A673 (cell line): Measurements from ENCODE around the gene LINC00237. TPM values are rescaled to one million over a fixed set of nuclear protein-coding genes. Genes with fewer than 3 reads are reported as not detected.

Experiments
- Bru-seq: library from RNA; stranded (reverse); fragments of 400-500 nt; gene quantifications from one replicate; lab custom pipeline; 2021; lab: Mats Ljungman, UMichigan
- BruChase-seq, 2 experiments: library from RNA; stranded (reverse); fragments of 400-500 nt; gene quantifications; one replicate each; lab custom pipeline; 2021; lab: Mats Ljungman, UMichigan
- BruUV-seq: library from RNA; stranded (reverse); fragments of 400-500 nt; replicated peaks from 2 replicates; lab custom pipeline; 2021; lab: Mats Ljungman, UMichigan
- CTCF ChIA-PET: fragments of 300-600 bp; sonication (Branson Sonifier 250); formaldehyde crosslinking; loops from one replicate; lab custom pipeline; 2022; ENCODE audit warnings: antibody characterized with exemption; lab: Charles Lee
- POLR2A ChIA-PET: fragments of 300-600 bp; sonication (Branson Sonifier 250); formaldehyde crosslinking; loops from one replicate; lab custom pipeline; 2022; ENCODE audit warnings: antibody characterized with exemption; ENCODE audit not compliant: low non-redundant PET; lab: Charles Lee
- DNase-seq: peaks from one replicate; pipeline ENCODE4 v3.0.0-alpha.2; 2015; ENCODE audit warnings: low spot score
- H3K27ac ChIP-seq: fragments of 200-600 bp; sonication (generic); 2 replicates; pipeline ENCODE4 v1.5.1; 2016; ENCODE audit warnings: mixed run types, low read depth, mild to moderate bottlenecking, mixed read lengths, antibody characterized with exemption, low read length; ENCODE audit not compliant: poor library complexity, severe bottlenecking
- H3K27me3 ChIP-seq: fragments of 200-600 bp; sonication (generic); replicated peaks from 2 replicates; pipeline ENCODE4 v1.6.1; 2017; ENCODE audit warnings: mixed run types, low read depth, mild to moderate bottlenecking, mixed read lengths, antibody characterized with exemption, low read length; ENCODE audit not compliant: insufficient read depth, poor library complexity
- H3K36me3 ChIP-seq: fragments of 200-600 bp; sonication (generic); 2 replicates; pipeline ENCODE4 v1.6.1; 2016; ENCODE audit warnings: mixed run types, mild to moderate bottlenecking, mixed read lengths, antibody characterized with exemption, low read length; ENCODE audit not compliant: insufficient read depth, poor library complexity, severe bottlenecking
- H3K4me1 ChIP-seq: fragments of 200-600 bp; sonication (generic); 2 replicates; pipeline ENCODE4 v1.6.1; 2017; ENCODE audit warnings: mixed run types, mild to moderate bottlenecking, mixed read lengths, antibody characterized with exemption, low read length; ENCODE audit not compliant: insufficient read depth, poor library complexity, severe bottlenecking
- H3K4me3 ChIP-seq: fragments of 200-600 bp; sonication (generic); 2 replicates; pipeline ENCODE4 v1.5.1; 2016; ENCODE audit warnings: low read depth, mixed run types, mild to moderate bottlenecking, mixed read lengths, low read length; ENCODE audit not compliant: poor library complexity, severe bottlenecking
- H3K9me3 ChIP-seq: fragments of 200-600 bp; sonication (generic); 2 replicates; pipeline ENCODE4 v1.6.1; 2016; ENCODE audit warnings: mixed run types, low read depth, mild to moderate bottlenecking, mixed read lengths, antibody characterized with exemption, low read length; ENCODE audit not compliant: poor library complexity, severe bottlenecking
- EZH2 ChIP-seq: fragments of 200-600 bp; sonication (generic); IDR thresholded peaks from 2 replicates; pipeline ENCODE4 v1.6.1; 2017; ENCODE audit warnings: borderline replicate concordance, low read depth, mild to moderate bottlenecking, mixed read lengths, antibody characterized with exemption, low read length; ENCODE audit not compliant: poor library complexity, severe bottlenecking
- intact Hi-C: fragments of 100-400 bp; cut with micrococcal nuclease; formaldehyde crosslinking; loops from one replicate; pipeline ENCODE4 v1.10.0; 2022; ENCODE audit not compliant: unreplicated experiment
- long read RNA-seq: library from polyadenylated mRNA; stranded (forward); transcript quantifications from one replicate; pipeline ENCODE4 v2.0.0, GENCODE V29; 2022
- total RNA-seq: library from RNA; stranded (reverse); gene quantifications from 2 replicates; pipeline ENCODE4 v1.2.3, GENCODE V29; 2021
- TF ChIP-seq, protein P1 (sequence below): fragments of 300-800, 200-600 bp; sonication (generic); conservative IDR thresholded peaks from 2 replicates; pipeline ENCODE4 v1.5.1; 2017; ENCODE audit warnings: low read depth, mild to moderate bottlenecking, antibody characterized with exemption, low read length, moderate library complexity, mixed read lengths

Gene LINC00237
- total RNA-seq (not detected in 2 replicates), Bru-seq, nascent RNA (percentile 11 among the genes with signal in this experiment), BruChase-seq, experiment 1, labeled RNA remaining after a 2-hour chase (not detected), BruChase-seq, experiment 2, labeled RNA remaining after a 6-hour chase (not detected)
- long read RNA-seq = 0 reads

DNA sequence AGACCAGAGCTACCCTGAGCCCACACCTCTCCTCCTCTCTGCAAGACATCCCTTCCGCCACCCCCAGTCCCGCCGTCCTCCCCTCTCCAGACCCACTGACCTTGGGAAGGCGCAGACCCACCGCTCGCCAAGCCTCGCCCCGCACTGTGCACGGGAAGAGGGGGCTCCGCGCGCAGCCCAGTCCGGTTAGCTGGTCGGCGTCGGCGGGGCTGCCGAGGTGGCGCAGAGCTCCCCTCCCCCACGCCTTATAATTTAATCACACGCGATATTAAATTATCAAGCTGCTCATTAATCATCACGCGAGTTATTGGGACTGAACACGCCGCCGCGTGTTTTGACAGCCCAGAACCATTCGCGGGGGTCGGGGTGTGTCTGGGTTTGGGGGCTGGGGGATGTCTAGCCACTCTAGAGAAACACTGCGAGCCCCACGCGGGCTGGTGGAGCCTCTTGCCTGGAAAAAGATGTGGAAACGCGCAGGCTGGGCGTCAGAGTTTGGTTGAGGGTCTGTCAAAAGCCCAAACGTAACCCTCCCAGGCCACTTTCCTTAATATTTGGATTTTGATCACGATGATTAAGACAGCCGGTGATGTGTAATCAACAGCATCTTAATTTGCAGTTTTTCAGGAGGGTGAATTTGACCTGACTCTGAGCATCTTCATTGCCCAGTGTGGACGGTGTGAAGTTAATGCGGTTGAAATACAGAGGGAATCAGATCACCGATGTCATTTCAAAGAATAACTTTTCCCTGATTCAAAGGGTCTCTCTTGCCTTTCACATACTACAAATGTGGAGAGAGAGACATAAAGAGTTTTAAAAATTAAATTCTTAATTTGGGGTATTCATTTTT, at the start of gene LINC00237:
TSS of gene LINC00237 (minus strand) at position 188 of the 847 bp plus-strand sequence.
- Histone ChIP-seq H3K27ac (no peak within 1 kb of the TSS), H3K9me3 (no peaks in the 10 kb centered on the region), H3K36me3 (no peaks in the 10 kb centered on the region), H3K4me1 (peaks cover 24% of the 10 kb centered on the region), H3K27me3 (peaks cover 99% of the 10 kb centered on the region), H3K4me3 (peak within 1 kb of the TSS; percentile 23)
- TF ChIP-seq EZH2 = peak; percentile 49
- TF ChIP-seq, protein P1, sequence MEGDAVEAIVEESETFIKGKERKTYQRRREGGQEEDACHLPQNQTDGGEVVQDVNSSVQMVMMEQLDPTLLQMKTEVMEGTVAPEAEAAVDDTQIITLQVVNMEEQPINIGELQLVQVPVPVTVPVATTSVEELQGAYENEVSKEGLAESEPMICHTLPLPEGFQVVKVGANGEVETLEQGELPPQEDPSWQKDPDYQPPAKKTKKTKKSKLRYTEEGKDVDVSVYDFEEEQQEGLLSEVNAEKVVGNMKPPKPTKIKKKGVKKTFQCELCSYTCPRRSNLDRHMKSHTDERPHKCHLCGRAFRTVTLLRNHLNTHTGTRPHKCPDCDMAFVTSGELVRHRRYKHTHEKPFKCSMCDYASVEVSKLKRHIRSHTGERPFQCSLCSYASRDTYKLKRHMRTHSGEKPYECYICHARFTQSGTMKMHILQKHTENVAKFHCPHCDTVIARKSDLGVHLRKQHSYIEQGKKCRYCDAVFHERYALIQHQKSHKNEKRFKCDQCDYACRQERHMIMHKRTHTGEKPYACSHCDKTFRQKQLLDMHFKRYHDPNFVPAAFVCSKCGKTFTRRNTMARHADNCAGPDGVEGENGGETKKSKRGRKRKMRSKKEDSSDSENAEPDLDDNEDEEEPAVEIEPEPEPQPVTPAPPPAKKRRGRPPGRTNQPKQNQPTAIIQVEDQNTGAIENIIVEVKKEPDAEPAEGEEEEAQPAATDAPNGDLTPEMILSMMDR = no peak
- no TSS peak for BruUV-seq
- CTCF ChIA-PET = no interaction called here
- intact Hi-C loops = no loop called here
- DNase-seq = no peak
- POLR2A ChIA-PET = no interaction called here

DNA sequence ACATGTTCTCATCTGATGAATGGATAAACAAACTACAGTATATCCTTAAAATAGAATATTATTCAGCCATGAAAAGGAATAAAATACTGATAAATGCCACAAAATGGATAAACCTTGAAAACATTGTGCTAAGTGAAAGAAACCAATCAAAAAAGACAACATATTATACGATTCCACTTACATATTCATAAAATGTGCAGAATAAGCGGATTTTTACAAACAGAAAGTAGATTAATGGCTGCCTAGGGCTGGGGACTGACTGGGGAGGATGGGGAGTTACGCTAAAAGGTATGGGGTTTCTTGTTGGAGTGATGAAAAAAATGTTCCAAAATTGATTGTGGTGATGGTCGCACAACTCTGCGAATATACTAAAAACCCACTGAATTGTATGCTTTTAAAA, 49.1 kb upstream of the LINC00237 start:
- H3K9me3 ChIP-seq = no peaks in the 10 kb centered on the region
- POLR2A ChIA-PET = interaction anchor here (0.6 kb wide), 1 partner anchor 55 kb away, joined by 3 read pairs; no protein-coding TSS in a partner anchor

DNA sequence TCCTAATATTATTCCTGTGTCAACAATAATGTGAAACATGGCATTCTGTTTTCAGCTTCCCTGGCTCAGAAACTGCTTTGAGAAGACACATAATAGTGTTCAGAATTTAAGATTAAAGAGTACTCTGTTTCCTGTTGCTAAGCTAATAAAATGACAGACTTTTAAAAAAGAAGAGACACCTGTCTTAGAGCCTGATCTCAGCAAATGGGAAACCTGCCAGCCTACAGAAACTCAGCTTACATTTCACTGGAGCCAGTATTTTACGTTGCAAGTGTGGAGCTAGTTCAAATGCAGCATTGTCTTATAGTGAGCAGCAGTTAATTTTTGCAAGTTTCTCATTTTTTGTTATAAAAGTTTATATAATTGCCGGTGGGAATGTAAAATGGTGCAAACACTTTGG, 48.5 kb upstream of the LINC00237 start:
- no peaks in the 10 kb centered on the region for H3K36me3 ChIP-seq
- H3K9me3 ChIP-seq = no peaks in the 10 kb centered on the region
- no peaks in the 10 kb centered on the region for H3K4me1 ChIP-seq
- ChIA-PET POLR2A (interaction anchor here (0.6 kb wide), 1 partner anchor 54 kb away, joined by 3 read pairs; no protein-coding TSS in a partner anchor), CTCF (no interaction called here)
- H3K4me3 ChIP-seq = no peak overlapping the region
- no TSS peak for BruUV-seq
- DNase-seq = no peak
- TF ChIP-seq, protein P1 = no peak
- no peak for TF ChIP-seq EZH2
- intact Hi-C loops = no loop called here
- no peak overlapping the region for H3K27ac ChIP-seq
- no peaks in the 10 kb centered on the region for H3K27me3 ChIP-seq

More for the DNA sequence above, 49.1 kb upstream of the LINC00237 start:
- no peak overlapping the region for H3K27ac ChIP-seq
- no peaks in the 10 kb centered on the region for H3K36me3 ChIP-seq
- CTCF ChIA-PET = no interaction called here
- BruUV-seq = no TSS peak
- DNase-seq = no peak
- intact Hi-C loops = no loop called here
- H3K4me1 ChIP-seq = no peaks in the 10 kb centered on the region
- no peaks in the 10 kb centered on the region for H3K27me3 ChIP-seq
- TF ChIP-seq, protein P1 = no peak
- TF ChIP-seq EZH2 = no peak
- no peak overlapping the region for H3K4me3 ChIP-seq
